ENCODE measurements around the gene GJA5.

Gene GJA5

GRCh38 chr1:147768101-147768500 lies 7.7 kb upstream of the GJA5 start:
- no peak overlapping the region for H3K4me3 ChIP-seq (ENCODE audit: low read length)
- no peak for DNase-seq (ENCODE audit: low read depth)
- TF ChIP-seq, protein P1, sequence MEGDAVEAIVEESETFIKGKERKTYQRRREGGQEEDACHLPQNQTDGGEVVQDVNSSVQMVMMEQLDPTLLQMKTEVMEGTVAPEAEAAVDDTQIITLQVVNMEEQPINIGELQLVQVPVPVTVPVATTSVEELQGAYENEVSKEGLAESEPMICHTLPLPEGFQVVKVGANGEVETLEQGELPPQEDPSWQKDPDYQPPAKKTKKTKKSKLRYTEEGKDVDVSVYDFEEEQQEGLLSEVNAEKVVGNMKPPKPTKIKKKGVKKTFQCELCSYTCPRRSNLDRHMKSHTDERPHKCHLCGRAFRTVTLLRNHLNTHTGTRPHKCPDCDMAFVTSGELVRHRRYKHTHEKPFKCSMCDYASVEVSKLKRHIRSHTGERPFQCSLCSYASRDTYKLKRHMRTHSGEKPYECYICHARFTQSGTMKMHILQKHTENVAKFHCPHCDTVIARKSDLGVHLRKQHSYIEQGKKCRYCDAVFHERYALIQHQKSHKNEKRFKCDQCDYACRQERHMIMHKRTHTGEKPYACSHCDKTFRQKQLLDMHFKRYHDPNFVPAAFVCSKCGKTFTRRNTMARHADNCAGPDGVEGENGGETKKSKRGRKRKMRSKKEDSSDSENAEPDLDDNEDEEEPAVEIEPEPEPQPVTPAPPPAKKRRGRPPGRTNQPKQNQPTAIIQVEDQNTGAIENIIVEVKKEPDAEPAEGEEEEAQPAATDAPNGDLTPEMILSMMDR (conservative IDR thresholded peaks at IDR 0.05; ENCODE audit: low read length), result no peak

- TF ChIP-seq, protein P1 (conservative IDR thresholded peaks at IDR 0.05; ENCODE audit: low read length), result no peak
- no peak overlapping the region for H3K4me3 ChIP-seq (ENCODE audit: low read length)
- DNase-seq (ENCODE audit: low read depth), result no peak
Observed at GRCh38 chr1:147762233-147763024, 2.0 kb upstream of the GJA5 start.

DNA sequence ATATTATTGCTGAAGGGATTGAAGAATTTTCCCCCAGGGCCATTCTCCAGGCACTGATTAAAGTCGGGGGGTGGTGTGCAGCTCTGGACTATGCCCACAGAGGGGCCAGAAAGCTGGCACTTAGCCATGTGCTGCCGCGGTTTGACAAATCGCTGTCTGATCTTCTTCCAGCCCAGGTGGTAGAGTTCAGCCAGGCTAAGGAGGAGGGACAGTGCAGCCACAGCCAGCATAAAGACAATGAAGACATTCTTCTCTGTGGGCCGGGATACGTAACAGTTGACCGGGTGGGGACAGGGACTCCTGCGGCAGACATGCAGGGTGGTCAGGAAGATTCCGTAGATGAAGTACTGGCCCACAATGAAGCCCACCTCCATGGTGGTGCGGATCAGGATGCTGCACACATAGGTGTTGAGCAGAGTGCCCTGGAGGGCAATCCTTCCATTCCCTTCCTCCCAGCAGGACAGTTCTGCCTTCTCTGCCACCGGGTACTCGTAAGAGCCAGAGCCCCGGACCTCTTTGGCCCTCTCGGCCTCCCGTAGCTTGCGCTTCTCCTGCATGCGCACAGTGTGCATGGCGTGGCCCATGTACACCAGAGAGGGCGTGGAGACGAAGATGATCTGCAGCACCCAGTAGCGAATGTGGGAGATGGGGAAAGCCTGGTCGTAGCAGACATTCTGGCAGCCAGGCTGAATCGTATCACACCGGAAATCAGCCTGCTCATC lies 1.9 kb downstream of the GJA5 start:
- DNase-seq (ENCODE audit: low read depth), result no peak
- H3K4me3 ChIP-seq (ENCODE audit: low read length), result no peak overlapping the region
- TF ChIP-seq, protein P1 (conservative IDR thresholded peaks at IDR 0.05; ENCODE audit: low read length), result no peak

- DNase-seq (ENCODE audit: low read depth), result no peak
- TF ChIP-seq, protein P1 (conservative IDR thresholded peaks at IDR 0.05; ENCODE audit: low read length), result no peak
- H3K4me3 ChIP-seq (ENCODE audit: low read length), result no peak overlapping the region
Observed at GRCh38 chr1:147757015-147757990, 3.1 kb downstream of the GJA5 start.

DNA sequence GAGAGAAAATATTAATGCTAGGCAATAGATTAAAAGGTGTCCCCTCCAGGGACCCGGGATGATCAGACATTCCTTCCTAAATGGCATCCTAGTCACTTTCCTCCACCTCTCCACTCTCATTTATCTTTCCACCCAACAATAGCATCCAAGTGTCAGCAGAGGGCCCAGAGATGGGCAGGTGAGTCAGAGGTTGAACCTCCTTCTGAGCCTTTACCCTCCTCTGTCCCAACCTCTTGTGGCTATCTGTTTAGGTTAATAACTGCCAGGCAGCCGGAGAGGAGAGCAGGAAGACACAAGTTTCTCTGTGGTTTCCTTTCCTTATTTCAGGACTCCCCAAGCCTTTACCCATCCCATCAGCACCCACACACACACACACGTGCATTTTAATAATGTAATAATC lies 4.1 kb downstream of the GJA5 start:
- TF ChIP-seq, protein P1 (conservative IDR thresholded peaks at IDR 0.05; ENCODE audit: low read length), result no peak

DNA sequence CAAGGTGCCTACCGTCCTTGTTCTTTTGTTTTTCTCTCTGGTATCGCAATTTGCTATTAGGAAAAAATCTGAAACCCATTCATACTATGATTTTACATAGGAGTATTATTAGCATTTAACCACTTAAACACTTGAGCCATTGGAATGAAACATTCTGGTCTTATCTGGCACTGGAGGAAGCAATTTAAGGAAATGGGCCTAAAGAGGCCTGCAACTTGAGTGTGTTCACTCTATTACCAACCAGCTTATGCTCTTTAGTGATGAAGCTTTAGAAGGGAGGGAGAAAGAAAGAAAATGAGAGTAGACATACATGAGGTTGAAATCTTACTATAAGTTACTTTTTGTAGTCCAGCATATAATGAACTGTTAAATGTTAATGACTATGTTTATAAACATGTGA lies 5.7 kb downstream of the GJA5 start:
- DNase-seq (ENCODE audit: low read depth), result no peak
- TF ChIP-seq, protein P1 (conservative IDR thresholded peaks at IDR 0.05; ENCODE audit: low read length), result no peak
- H3K4me3 ChIP-seq (ENCODE audit: low read length), result no peak overlapping the region

More for the DNA sequence above, 4.1 kb downstream of the GJA5 start:
- no peak overlapping the region for H3K4me3 ChIP-seq (ENCODE audit: low read length)
- DNase-seq (ENCODE audit: low read depth), result no peak

All from AG10803 (cell line).